Activated CD8-positive, alpha-beta memory T cell treated with anti-CD3 and anti-CD28 coated beads for 48 hours (primary cell): ENCODE results near the gene ANK3.

Experiments
- DNase-seq, 3 experiments: peaks; one replicate each; pipeline ENCODE4 v3.0.0-alpha.2; 2020; ENCODE audit warnings: low read depth in 2 of 3, low spot score in 2 of 3

The ANK3 gene

DNA sequence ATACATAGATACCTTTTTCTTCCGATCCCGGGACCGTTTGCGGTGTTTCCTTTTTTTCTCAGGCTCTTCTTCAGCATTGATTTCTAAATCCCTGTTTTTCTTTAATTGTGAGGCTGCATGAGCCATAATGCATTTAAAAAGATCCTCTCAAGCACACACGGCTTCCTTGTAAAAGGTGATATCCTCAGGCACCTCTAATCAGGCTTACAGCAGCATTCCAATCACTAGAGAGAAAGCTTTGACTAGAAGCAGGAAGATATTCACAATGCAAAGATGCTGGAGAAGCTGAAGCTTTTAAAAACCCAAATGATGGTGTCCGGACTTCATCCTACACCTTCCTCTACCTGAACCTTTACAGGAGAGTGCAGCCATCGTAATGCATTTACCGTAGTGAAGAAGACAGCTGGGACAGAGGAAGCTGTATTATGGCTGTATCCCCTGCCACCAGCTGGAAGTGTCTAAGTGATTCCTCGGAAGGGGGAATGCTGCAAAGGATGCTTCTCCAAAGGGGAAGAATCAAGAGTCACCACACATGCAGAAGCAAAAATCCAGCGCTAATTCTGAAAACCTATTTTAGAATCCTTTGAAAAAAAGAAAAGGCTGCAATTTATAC is at the start of gene ANK3:
ANK3 (minus strand) TSS at position 463 of the 613 bp plus-strand sequence; CDS start at position 126, 337 bp downstream.
- DNase-seq: no peak

DNA sequence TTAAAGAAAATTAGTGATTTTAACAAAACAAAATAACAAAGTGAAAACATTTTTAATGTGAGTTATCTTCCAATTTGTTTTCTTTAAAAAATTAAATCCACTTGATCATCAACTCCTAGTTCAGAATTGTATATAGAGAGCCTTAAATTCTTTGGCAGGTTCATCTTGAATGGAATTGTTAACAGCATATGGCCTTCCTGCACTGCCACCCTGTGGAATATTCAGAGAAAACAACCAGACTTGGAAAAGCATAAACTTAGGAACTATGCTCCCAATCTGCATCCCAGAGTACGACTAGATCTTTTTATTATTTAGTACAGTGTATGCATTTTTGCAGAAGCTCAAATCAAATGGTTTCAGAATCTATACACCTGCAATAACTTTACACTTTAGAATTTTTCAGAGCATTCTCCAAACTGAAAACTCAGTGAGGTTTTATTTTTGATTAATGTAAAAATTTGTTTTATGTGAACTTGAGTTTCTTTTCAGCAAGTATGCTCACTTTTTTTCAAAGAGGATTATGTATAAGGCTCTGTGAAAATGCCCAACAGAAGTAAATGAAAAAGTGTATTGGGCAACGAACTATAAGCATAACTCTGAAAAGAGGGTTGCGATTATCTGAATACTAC is 44.9 kb upstream of the ANK3 start:
- no peak for DNase-seq

DNA sequence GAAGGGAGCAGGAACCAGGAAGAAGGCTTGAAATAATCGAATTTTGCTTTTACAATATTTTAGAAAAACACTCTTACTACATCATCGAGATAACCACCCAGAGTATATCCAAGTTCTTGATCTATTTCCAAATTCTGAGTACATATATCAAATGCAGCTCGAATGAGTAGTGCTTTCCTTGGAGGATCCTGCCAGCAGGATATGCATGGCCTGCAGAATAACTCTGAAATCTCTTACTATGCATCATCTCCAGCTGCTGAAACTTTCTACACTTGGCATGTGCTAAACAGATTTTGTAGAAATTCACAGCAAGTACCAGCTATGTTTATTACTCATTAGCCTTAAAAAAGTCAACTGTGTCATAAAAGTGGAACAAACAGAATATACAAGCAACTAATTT is 44.0 kb upstream of the ANK3 start:
- no peak for DNase-seq

DNA sequence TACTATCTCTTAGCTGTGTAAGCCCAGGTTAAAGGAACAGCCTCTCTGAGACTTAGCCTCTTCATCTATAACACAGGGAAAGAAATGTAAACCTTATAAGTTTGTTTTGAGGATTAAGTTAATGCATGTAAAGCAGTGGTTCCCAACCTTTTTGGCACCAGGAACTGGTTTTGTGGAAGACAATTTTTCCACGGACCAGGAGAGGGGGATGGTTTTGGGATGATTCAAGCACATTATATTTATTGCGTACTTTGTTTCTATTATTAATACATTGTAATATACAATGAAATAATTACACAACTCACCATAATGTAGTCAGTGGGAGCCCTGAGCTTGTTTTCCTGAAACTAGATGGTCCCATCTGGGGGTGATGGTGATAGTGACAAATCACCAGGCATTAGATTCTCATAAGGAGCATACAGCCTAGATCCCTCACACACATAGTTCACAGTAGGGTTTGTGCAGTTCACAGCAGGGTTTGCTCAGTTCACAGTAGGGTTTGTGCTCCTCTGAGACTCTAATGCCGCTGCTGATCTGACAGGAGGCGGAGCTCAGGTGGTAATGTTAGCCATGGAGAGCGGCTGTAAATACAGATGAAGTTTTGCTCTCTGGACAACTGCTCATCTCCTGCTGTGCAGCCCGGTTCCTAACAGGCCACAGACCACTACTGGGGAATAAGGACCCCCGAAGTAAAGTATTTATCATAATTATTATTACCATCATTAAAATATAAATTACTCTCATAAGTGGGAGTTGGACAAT is 41.3 kb upstream of the ANK3 start:
- DNase-seq: no peak

DNA sequence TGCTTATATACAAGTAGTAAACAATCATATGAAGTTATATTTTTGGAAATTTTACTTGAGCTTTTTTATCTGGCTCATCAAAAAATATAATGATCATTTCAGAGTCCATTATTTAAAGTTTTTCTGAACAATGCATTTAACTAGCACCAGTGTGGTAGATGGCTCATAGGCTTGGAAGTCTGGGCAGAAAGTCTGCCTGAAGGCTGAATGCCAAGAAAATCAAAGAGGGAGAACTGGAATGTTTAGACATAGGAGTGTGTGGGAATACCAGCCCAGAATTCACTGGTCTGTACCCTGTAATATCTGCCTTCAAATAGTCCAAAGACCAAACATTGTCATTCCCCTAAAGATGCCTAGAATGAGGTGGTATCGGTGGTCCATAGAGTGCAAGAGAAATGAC is 40.3 kb upstream of the ANK3 start:
- no peak for DNase-seq

DNA sequence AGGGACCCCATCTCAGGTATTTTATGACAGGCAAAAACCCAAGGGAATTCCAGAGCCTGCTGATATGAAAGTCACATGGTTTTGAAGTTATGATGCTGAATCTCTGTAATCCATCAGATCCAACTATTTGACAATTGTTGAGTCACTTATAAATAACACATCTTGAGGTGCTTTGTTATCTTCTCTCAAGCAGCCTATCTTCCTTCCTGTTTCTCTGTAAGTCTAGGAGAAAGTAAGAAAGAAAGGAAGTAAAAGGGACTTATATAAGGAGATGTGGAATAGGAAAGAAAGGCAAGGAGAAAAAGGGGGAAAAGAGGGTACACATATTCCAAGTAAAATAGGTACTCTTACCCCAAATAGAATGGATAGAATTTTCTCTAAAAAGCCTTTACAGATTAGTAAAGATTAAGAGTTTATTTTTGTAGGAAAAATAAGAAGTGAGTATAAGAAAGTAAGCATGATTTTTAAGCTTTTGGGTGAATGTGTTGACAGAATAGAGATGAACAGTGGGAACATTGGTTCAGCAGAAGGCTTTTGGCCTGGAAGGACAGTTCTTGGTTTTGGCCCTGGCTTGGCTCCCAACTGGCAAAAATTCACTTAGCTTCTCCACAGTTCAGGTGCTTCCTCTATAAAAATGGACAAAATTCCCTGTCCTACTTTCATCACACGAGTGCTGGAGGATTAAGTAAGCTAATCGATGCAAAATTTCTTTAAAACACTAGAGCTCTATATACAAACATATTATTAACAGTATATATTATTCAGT is 39.6 kb upstream of the ANK3 start:
- DNase-seq: no peak

DNA sequence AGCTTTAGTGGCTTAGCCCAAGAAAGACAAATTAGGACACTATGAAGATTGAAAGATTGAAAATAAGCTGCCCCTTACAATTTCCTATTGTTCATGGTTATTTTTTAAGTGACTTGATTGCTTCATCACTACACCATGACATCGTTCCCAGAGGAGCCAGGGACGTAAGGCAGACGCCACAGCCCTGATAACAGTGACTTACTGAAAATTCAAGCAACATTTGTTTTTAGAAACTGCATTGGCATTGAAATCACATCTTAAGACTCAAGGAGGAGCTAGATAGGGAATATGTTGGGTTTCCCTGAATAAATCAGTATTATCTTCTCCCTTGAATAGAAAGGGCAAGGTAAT is 38.7 kb upstream of the ANK3 start:
- DNase-seq: no peak

DNA sequence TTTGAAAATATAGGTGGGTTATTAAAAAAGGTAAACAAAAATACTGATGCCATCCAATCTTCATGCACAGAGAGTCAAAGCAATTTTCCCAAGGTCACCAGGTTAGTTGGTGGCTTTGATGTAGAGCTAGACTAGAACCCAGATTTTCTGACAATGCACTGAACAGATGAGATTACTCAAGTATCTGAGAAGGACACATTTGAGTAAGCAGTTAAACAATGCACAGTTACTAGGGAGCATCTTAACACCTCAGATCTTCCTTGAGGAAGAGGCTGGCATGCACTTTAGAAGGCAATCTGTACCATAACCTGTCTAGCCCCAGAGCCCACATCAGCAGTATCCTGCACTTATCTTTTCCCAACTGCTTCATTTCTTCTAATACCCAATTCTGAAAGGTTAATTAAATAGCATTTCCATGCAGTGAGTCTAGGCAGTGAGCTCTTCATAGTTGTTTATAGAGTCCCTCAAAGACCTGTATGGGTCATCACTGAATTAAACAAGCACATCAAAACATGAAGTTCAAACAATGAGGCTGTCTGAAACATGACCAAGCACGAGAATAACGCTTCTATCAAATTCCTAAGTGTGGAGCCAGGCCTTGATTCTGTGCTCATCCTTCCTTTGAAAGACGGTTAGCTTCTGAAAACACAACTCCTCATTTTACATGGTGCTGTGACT is 38.2 kb upstream of the ANK3 start:
- no peak for DNase-seq

DNA sequence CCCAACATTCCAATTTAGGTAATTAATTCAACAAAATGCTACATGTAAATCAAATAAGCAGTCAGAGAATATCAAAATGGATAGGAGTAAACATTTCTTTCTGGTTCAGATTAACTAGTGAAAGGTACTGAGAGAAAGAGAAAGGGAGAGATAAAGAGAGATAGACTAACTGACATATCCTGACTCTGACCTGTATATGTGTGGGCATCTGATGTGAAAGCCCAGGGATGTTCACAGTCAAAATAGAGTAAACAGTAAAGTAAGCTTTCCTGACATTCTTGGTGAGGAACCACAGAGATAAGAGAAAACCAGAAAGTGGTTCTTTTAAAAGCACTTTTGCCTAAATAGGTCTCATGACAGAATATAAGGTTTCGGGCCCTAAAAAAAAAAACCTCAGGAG is 37.5 kb upstream of the ANK3 start:
- no peak for DNase-seq

DNA sequence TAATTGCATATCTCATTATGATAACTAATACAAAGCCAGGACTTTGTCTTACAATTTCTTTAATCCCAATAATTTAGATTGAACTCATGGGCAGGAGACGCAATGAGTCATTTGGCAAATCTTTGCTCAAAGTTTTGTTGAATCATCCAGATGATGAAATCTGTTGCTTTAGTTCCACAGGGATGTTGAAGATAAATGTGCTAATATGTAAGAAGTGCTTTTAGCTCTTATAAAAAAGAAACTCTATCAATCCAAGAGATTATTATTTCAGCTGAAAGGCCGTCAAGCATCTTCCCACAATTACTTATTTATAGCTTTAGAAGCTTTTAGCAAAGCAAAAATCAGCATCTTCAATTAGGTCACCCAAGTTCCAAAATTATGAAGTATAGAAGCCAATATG is 36.8 kb upstream of the ANK3 start:
- no peak for DNase-seq

DNA sequence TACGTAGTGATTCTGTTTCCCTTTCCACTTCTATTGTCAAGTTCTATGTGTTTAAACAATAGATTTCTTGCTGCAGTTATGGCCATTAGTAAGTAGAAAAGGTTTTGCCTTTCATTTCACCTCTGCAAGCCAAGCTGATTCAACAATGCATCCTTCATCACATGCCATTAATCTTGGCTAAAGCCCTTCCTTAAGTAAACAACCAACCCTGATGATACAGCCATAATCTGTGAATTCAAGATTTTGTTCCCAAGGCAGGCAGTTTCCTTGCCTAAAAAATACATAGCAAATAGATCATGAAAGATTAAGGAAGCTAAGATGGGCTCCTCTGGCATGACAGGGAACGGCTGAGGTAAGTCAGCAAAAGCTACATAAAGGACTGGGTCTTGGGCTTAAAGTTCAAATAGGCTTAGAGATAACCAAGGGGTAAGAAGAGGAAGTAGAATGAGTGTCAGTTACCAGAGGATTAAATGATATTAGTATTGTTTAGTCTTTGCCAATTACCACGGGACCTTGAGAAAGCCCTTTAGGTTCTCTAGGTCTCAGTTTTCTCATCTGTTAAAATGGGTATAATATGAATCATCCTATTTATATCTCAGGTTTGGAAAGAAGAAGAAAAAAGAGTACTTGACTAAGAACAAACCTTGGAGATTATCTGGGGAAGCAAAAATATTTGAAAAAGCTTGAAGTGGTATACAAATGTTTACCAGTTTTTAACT is 35.9 kb upstream of the ANK3 start:
- no peak for DNase-seq

DNA sequence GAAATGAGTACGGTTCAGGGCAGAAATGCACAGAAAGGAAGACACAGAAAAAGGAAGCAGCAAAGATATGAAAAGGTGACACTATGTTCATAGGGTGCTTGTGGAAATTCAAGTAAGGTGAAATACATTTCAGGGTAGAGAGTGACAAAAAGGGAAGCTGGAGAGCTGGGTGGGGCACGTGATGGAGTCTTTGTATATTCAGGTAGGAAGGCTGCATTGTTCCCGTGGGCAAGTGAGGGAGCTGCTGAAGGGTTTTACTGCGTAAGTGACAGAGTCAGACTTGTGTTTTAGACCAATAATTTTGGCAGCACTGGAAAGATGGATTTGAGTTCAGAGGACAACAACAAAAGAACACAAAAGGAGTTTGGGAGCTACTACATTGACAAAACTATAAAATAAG is 35.3 kb upstream of the ANK3 start:
- DNase-seq: no peak

DNA sequence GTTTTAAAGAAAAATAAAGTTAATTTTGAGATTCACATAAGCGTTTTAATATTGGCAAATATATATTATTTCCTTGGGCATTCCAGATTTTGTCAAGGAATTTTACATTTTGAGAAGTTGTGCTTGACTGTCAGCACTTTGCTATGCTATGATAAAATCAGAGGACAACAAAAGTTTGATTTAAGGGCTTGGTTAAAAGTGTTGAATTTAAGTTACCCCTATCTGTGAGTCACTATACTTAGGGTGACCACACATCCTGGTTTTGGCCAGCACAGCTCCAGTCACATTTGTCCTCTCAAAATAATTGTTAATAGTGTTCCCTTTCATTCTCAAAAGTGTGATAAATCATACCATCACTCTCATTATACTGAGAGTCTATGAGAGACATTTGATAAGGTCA is 34.2 kb upstream of the ANK3 start:
- no peak for DNase-seq

DNA sequence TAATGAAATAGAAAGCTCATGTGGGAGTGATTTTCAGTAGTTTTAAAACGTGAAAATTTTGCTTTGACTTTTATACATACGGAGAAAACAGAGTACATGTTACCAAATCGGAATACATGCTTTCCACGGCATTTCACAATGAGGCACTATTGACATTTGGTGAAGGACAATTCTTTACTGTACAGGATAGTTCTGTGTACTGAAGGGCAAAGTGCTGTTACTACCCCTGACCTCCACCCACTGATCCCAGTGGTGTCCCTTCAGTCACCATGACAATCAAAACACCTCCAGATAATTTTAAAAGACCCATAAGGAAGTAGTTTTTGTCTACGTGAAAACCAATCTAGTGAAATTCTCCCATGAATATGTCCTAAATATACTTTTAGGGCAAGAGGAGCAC is 33.1 kb upstream of the ANK3 start:
- DNase-seq: no peak

DNA sequence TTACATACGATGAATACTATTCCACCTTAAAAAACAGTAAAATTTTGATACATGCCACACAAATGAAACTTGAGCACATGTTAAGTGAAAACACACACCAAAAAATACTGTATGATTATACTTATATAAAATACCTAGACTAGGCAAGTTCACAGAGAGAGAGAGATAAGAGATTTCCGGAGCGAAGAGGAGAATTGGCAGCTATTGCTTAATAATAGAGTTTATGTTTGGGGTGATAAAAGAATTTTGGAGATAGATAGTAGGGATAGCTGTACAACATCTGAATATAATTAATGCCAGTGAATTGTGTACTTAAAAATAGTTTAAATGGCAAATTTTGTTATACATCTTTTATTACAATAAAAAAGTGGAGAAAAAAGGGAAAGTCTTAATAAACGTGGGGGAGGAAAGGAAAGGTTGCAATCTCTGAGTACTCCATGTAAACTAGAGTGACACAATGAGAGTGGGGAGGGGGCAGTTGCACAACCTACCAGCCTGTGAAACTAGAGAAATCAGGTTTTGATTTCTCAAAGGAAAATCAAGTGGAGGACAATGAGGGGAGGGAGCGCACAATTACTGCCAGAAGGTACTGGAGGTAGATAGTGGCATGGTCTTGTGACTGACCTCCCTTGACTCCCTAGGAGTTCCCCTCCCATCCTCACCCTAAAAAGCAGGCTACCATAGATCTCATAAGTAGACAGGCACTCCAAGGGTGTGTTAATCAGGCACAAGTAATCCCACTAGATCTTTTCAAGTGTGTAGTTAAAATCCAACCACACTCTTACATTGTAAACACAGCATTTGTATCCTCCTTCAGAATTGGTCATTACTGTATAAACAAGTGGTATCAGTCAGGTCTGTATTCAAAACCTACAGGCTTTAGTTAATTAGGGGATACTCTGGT is 31.6 kb upstream of the ANK3 start:
- DNase-seq: no peak

DNA sequence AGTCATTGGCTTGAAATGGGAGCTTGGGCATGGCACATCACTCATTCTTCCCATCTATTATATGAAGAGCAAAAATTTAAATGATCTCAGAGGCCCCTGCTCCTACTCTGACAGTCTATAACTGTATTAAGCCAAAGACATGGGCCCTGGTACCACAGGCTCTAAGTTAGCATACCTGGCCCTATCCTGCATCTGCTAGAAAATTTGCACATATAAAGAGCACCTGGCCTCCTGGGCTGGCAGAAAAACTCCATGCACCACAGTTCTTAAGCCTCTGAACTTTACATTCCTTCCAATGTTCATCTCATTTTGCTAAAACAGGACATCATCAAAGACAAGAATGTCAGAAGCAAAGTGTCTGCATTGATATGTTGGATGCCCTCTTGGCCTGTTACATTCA is 29.6 kb upstream of the ANK3 start:
- DNase-seq: no peak

DNA sequence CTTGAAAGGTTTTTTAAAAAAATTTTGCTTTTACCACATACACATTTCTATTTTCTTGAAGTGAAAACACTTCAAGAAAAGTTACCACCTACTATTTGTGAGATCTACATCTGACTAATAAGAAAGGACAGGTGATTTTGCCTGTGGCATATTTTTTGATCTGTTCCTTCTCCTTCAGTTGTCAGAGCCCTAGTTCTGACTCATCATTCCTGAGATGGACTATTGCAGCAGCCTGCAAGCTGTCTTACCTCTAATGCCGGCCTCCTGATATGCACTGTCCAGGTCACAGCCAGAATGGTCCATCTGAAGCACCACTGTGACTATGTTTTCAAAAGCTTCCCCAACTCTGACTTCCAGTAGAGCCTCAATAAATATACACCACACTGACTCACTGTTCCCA is 28.2 kb upstream of the ANK3 start:
- DNase-seq: no peak

DNA sequence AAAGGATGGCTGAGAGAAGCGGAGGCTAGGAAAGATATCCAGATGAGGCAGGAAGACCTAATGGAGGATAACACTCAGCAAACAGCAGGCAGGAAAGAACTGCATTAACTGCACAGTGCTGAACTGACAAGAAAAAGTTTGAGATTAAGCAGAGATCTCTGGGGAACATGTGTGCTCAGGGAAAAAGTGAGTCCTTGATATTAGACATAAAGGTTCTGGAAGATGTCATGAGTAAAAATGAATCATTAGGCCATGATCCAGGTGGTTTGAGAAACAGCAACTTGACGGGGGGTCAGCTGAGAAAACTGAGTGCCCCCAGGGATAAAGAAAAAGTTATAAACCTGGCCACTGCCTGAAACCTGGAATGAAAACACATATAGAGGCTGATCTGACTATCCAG is 27.3 kb upstream of the ANK3 start:
- no peak for DNase-seq

DNA sequence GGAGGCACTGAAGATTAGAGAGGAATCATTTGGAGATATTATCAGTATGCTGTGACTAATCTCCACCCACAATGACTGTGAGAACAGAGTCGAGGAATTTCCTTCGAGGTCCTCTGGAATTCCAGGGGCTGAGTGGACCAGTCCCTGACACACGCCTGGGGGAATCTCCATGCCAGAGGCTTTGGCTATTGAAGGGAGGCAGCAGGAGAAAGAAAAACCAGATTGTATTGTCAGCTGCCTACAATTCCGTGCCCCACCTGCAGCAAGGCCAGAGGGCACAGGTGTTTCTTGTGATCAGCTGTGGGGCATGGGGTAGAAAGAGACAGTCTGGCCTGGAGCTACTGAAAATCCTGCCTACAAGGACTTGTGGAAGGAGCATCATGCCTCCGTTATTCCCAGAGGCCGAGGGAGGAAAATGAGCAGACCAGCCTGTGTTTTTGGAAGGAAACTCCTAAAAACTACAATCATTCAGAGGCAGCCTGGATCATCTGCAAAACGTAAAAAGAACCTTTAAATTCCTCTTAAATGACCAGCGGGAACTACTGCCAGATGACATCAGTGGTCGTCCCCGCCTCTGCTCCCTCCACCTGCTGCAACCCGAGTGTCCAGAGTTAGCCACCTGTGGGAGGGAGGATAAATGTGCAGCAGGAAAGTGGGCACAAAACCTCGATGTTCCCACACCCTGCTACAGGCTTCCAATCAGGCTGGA is 25.4 kb upstream of the ANK3 start:
- DNase-seq: no peak
